Dendritic cell treated with granulocyte-macrophage colony-stimulating factor and Interleukin-4, amounts not matched to agents 40 ng/mL and 50 ng/mL, for 4 days (primary cell): ENCODE data around the gene LRRC73.
A peak's percentile ranks its signal among the peaks of the same experiment; 100 is the strongest.
"Not testable (repeated sequence)": the region's sequence is repeated elsewhere in the genome, so short reads cannot be mapped to it uniquely, and the experiment has no call there.

ENCODE experiments used
- H3K27ac Mint-ChIP-seq: one replicate; pipeline ENCODE4 v1.8.0; 2022; ENCODE audit warnings: mild to moderate bottlenecking, mixed read lengths
- H3K27me3 Mint-ChIP-seq: one replicate; pipeline ENCODE4 v1.8.0; 2022; ENCODE audit warnings: mild to moderate bottlenecking, mixed read lengths
- H3K36me3 Mint-ChIP-seq: one replicate; pipeline ENCODE4 v1.8.0; 2022; ENCODE audit warnings: low read depth, mixed read lengths
- H3K4me1 Mint-ChIP-seq: one replicate; pipeline ENCODE4 v1.8.0; 2022; ENCODE audit warnings: low read depth, mixed read lengths
- H3K4me3 Mint-ChIP-seq: one replicate; pipeline ENCODE4 v1.8.0; 2022; ENCODE audit warnings: mild to moderate bottlenecking, moderate library complexity, mixed read lengths
- H3K9me3 Mint-ChIP-seq: one replicate; pipeline ENCODE4 v1.8.0; 2022; ENCODE audit warnings: mixed read lengths
- intact Hi-C: fragments of 100-400 bp; cut with micrococcal nuclease; formaldehyde crosslinking; loops from one replicate; pipeline ENCODE4 v1.15.0; 2022

The LRRC73 gene, protein sequence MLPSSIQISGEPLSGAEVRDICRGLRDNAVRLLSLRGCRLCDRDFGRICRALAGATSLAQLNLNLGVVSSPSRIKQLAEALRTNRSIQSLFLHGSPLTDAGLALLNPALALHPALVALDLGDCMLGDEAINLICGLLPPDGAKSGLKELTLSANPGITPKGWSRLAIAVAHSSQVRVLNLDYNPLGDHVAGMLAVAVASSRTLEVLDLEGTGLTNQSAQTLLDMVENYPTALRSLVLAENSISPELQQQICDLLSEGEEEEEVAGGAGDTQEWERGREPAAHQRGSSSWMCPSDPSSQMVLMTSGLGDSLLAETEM

DNA sequence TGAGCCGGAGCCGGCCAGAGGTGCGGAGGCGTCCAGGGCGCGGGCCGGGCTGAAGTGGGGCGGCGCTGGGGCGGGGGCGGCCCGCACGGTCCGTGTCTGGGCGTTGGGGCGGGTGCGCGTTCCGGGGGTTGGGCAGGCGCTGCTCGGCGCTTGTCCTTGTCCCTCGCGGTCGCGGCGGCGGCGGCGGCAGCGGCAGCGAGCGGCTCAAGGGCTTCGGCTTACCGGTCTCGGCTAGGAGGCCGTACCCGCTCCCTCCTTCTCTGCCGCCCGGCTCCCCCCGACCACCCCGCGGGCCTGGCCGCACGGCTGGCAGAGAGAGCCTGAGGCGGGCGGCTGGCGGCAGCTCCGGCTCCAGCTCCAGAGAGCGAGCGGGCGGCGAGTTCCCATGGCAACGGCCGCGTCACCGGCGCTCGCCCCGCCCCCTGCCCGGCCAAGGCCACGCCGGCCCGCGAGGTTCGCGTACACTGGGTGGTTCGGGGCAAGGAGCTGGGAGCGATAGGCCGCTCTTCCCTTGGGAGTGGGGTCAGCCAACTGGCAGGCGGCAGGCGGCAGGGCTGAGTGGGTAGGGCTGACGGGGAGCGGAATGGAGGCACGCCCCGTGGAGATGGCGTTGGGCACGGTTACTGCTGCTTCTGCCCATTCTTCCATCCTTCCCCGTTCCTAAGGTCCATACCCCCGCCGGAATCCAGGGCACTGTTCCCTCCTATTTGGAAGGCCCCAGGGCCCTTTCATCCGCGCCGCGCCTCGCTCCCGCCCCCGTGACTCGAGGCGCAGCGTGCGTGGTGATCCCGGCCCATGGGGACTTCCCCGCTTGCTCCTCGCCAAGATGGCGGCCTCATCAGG lies at the start of gene LRRC73:
LRRC73 (minus strand) TSS at position 363 of the 843 bp plus-strand sequence. CDS start 561 bp downstream, outside the sequence.
- Mint-ChIP-seq H3K27ac (no peak within 1 kb of the TSS), H3K4me1 (peaks cover 68% of the 10 kb centered on the region), H3K4me3 (peak within 1 kb of the TSS; percentile 64), H3K9me3 (no peaks in the 10 kb centered on the region), H3K36me3 (peaks cover 15% of the 10 kb centered on the region), H3K27me3 (peaks cover 29% of the 10 kb centered on the region)
- intact Hi-C loops = loop anchor here (5.0 kb wide), 1 partner anchor 143 kb away; the partner anchor contains the start of gene ZNF318

DNA sequence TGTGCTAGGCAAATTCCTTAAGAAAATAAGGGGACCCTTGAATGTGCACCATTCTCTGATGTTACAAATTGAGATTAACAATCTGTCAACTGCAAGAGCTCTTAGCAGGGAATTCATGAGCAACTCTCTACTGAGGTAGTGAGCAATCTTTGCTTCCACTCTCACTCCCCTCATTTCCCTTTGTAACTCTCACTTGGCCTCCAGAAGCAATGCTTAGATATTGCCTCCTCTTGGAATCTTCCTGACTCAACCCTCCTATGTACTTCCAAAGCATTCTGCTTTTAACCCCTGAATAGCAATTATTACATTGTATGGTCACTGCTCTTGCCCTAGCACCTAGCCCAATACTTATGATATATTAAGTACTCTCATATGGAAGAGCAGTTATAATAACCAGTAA lies 49.2 kb upstream of the LRRC73 start:
- H3K36me3 Mint-ChIP-seq = peaks cover 98% of the 10 kb centered on the region
- no peak overlapping the region for H3K4me3 Mint-ChIP-seq
- intact Hi-C loops = no loop called here
- no peaks in the 10 kb centered on the region for H3K9me3 Mint-ChIP-seq
- H3K4me1 Mint-ChIP-seq = no peaks in the 10 kb centered on the region
- no peak overlapping the region for H3K27ac Mint-ChIP-seq
- H3K27me3 Mint-ChIP-seq = no peaks in the 10 kb centered on the region

DNA sequence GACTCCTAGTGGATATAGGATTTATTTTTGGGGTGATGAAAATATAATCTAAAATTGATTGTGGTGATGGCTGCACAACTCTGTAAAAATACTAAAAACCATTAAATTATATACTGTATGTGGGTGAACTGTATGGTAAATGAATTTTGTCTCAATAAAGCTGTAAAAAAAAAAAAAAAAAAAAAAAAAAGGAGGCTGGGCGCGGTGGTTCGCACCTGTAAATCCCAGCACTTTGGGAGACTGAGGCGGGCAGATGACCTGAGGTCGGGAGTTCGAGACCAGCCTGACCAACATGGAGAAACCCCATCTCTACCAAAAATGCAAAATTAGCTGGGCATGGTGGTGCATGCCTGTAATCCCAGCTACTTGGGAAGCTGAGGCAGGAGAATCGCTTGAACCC lies 47.5 kb upstream of the LRRC73 start:
- H3K9me3 Mint-ChIP-seq, H3K27me3 Mint-ChIP-seq, H3K27ac Mint-ChIP-seq, H3K4me1 Mint-ChIP-seq, intact Hi-C loops, H3K4me3 Mint-ChIP-seq: not testable (repeated sequence)
- H3K36me3 Mint-ChIP-seq = peaks cover 99% of the 10 kb centered on the region

DNA sequence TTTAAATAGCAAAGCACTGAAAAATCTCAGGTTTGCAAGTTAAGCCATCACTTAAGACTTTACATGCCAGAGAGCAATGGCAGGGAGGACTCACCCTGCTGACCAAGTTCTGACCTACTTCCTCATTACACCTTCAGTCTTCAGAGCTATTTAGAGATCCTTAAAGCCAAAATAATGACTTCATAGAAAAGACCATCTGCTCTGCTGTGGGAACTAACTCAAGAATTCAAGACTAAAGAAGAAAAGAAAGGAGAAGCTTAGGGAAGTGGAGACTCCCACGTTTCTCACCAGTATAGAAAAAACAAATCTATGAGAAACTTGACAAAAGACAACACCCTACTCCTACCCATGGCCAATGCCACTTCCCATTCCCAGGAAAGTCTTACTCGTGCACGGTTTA lies 37.1 kb upstream of the LRRC73 start:
- H3K4me1 Mint-ChIP-seq = peaks cover 5% of the 10 kb centered on the region
- no peaks in the 10 kb centered on the region for H3K27me3 Mint-ChIP-seq
- no peak overlapping the region for H3K4me3 Mint-ChIP-seq
- no peaks in the 10 kb centered on the region for H3K9me3 Mint-ChIP-seq
- peaks cover 98% of the 10 kb centered on the region for H3K36me3 Mint-ChIP-seq
- intact Hi-C loops = no loop called here
- no peak overlapping the region for H3K27ac Mint-ChIP-seq

DNA sequence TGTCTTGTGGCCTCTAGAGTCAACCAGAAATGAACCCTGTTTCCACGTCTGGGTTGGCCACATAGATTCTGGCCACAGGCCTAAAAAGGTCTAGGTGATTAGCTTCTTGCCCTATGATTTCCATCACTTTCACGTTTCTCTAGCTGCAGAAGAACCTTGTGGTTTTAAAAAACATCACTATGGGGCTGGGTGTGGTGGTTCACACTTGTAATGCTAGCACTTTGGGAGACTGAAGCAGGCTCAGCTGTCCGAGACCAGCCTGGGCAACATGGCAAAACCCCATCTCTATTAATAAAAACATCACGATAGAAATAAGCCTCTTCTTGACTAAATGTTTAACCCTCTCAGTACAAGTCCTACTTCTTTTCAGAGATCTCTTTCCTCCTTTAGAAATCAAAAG lies 34.3 kb upstream of the LRRC73 start:
- Mint-ChIP-seq H3K27ac (no peak overlapping the region), H3K36me3 (peaks cover 86% of the 10 kb centered on the region), H3K27me3 (no peaks in the 10 kb centered on the region), H3K9me3 (no peaks in the 10 kb centered on the region), H3K4me1 (peaks cover 5% of the 10 kb centered on the region), H3K4me3 (no peak overlapping the region)
- intact Hi-C loops = no loop called here

DNA sequence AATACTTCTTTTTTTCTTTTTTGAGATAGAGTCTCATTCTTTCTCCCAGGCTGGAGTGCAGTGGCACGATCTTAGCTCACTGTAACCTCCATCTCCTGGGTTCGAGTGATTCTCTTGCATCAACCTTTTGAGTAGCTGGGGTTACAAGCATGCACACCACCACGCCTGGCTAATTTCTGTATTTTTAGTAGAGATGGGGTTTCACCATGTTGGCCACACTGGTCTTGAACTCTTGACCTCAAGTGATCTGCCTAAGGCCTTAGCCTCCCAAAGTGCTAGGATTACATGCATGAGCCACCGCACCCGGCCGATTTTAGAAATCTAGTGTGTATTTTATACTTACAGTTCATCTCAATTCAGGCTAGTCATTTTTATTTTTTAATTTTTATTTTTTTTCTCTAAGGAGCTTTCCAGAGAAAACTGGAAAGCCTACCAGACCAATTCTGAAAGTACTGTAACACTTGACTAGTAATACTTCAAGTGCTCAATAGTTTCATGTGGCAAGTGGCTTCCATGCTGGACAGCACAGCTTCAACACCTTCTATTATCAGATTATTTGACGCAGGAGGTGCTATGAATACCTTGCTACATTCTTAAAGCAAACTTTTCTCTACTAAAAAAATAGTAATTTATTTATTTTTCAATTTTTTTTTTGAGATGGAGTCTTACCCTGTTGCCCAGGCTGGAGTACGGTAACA lies 31.8 kb upstream of the LRRC73 start:
- Mint-ChIP-seq H3K36me3 (peaks cover 81% of the 10 kb centered on the region), H3K27me3 (no peaks in the 10 kb centered on the region), H3K27ac (no peak overlapping the region), H3K4me1 (no peaks in the 10 kb centered on the region), H3K9me3 (no peaks in the 10 kb centered on the region), H3K4me3 (no peak overlapping the region)
- intact Hi-C loops = no loop called here

DNA sequence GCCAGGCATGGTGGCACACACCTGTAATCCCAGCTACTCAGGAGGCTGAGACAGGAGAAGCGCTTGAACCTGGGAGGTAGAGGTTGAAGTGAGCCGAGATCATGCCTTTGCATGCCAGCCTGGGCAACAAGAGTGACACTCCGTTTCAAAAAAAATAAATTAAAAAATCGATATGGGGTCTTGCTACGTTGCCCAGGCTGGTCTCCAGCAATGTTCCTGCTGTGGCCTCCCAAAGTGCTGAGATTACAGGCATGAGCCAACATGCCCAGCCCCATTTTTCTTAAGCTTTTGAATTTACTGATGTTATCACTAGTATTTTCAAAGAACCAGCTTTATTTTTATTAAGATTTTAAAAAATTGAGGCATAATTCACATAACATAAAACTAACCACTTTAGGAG lies 30.4 kb upstream of the LRRC73 start:
- no peak overlapping the region for H3K27ac Mint-ChIP-seq
- H3K27me3 Mint-ChIP-seq = no peaks in the 10 kb centered on the region
- H3K36me3 Mint-ChIP-seq = peaks cover 81% of the 10 kb centered on the region
- H3K9me3 Mint-ChIP-seq = no peaks in the 10 kb centered on the region
- no peaks in the 10 kb centered on the region for H3K4me1 Mint-ChIP-seq
- no peak overlapping the region for H3K4me3 Mint-ChIP-seq
- intact Hi-C loops = no loop called here

DNA sequence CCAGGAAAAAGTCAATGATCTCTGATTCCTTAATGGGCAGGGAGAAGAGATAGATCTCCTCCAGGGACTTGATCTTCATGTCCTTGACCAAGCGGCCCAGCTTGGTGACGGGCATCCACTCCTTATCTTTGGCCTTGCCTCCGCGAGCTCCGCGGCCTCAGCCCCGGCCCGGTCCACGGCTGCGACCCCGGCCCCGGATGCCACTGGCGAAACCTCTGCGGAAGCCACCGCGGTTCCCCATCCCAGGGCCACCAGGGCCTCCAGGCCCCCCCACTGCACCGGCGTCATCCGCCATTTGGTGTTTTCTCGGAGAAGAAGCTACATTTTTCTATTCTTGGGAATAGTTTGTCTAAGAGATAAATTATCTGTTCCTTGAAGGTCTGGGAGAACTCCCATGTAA lies 29.3 kb upstream of the LRRC73 start:
- intact Hi-C loops, H3K9me3 Mint-ChIP-seq, H3K4me1 Mint-ChIP-seq, H3K4me3 Mint-ChIP-seq, H3K27me3 Mint-ChIP-seq, H3K27ac Mint-ChIP-seq: not testable (repeated sequence)
- peaks cover 81% of the 10 kb centered on the region for H3K36me3 Mint-ChIP-seq

DNA sequence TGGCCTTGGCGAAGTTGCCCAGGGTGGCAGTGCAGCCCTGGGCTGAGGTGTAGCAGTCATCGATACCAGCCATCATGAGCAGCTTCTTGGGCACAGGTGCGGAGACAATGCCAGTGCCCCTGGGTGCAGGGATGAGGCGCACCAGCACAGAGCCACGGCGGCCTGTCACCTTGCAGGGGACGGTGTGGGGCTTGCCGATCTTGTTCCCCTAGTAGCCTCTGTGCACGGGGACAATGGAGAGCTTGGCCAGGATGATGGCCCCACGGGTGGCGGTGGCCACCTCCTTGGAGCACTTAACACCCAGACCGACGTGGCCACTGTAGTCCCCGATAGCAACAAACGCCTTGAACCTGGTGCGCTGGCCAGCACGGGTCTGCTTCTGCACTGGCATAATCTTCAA lies 28.8 kb upstream of the LRRC73 start:
- H3K27ac Mint-ChIP-seq, H3K9me3 Mint-ChIP-seq, H3K27me3 Mint-ChIP-seq, H3K4me3 Mint-ChIP-seq, intact Hi-C loops, H3K4me1 Mint-ChIP-seq: not testable (repeated sequence)
- peaks cover 80% of the 10 kb centered on the region for H3K36me3 Mint-ChIP-seq

DNA sequence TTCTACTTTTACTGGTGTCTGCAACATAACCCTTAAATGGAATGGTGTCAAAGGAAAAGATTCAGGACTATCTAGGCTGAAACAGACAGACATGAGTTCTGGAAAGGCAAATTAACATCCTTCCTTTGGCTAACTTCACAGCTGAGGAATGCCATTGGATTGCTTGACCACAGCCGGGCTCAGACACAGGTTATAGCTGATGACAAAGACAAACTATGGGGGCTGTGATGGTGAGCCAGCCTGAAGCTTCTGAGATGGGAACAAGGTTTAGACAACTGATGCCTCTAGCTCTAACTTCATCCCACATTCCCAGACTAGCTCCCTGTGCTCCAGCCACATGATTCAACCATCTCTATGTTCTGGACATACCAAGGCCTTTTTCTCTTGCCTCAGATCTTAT lies 22.1 kb upstream of the LRRC73 start:
- Mint-ChIP-seq H3K36me3 (peaks cover 50% of the 10 kb centered on the region), H3K9me3 (no peaks in the 10 kb centered on the region), H3K27ac (no peak overlapping the region)

DNA sequence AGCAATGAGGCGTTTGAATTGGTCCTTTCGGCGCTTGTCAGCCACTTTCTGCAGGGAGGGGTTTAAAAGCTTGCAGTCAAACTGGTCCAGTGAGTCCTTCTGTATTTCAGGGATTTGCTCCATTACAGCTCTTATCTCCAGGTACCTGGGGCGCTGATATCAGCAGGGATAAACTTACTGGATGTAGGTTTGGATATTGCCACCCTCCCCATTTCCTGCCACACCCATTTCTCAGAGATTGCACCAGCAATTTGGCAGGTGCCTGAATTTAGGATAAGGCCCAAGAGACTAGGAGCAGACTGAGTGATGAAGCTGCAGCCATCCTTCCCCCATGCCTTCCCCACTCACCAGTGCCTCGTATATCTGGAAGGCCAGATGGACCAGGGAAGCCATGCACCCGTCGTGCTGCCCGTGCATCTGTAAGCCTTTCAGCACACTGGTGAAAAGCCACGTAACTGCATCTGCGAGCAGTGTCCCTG lies 14.4 kb upstream of the LRRC73 start:
- Mint-ChIP-seq H3K36me3 (no peaks in the 10 kb centered on the region), H3K4me1 (peaks cover 5% of the 10 kb centered on the region), H3K4me3 (no peak overlapping the region), H3K27me3 (no peaks in the 10 kb centered on the region), H3K9me3 (no peaks in the 10 kb centered on the region), H3K27ac (peak overlapping the region; percentile 39)
- intact Hi-C loops = no loop called here

More for the DNA sequence above, 22.1 kb upstream of the LRRC73 start:
- Mint-ChIP-seq H3K27me3 (no peaks in the 10 kb centered on the region), H3K4me3 (no peak overlapping the region), H3K4me1 (peaks cover 2% of the 10 kb centered on the region)
- intact Hi-C loops = no loop called here

DNA sequence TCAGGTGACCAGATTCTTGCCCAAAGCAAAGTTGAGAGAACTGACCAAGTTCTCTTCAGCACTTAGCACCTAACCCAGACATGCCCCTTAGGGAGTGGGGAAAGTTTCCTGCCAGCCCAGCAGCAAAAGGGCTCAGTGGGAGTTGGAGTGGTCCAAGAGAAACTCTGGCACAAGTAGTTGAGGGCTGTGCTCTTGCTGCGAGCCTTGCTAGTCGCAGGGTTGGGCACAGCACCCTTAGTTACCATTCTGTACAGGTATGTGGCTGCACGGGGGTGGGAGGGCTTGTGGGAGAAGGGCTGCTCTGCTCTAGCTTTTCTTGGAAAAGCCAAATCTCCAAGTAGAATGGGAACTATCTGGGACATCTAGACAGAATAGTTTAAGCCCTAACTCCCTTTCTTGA lies 13.1 kb upstream of the LRRC73 start:
- no peak overlapping the region for H3K4me3 Mint-ChIP-seq
- H3K4me1 Mint-ChIP-seq = peaks cover 5% of the 10 kb centered on the region
- no peaks in the 10 kb centered on the region for H3K9me3 Mint-ChIP-seq
- intact Hi-C loops = no loop called here
- H3K27ac Mint-ChIP-seq = no peak overlapping the region
- no peaks in the 10 kb centered on the region for H3K27me3 Mint-ChIP-seq
- H3K36me3 Mint-ChIP-seq = no peaks in the 10 kb centered on the region

DNA sequence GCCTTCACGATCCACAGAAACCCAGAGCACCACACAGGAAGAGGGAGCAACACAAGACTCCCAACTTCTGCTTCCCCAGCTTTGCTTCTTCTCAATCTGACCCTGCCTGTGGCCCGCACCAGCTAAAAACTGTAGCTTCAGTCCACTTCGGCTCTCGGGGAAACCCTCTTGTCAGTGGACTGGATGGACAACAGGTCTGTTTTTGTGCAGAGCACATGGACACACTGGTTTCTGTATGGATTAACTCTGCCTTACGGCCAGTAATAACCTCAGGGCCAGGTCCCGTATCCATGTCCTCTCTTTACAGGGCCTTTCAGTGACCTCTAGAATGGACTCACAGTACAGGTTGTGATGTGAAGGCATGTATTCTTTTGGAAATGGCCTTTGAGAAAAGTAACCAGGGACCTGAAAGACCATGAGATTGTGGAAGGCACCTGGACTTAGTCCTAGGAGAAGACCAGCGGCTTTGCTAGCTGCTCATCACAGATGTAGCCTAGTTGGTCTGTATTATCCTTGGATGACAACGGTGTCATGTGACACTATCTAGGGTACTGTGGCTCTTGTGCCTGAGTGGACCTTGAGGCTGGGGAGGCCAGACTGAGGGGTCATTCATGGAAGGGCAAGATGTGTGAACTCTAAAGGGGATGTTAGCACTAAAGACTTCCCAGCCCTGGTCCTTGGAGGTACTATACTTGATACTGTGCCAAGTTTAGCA lies 12.6 kb upstream of the LRRC73 start:
- H3K4me3 Mint-ChIP-seq = no peak overlapping the region
- H3K9me3 Mint-ChIP-seq = no peaks in the 10 kb centered on the region
- peak overlapping the region; percentile 35 for H3K27ac Mint-ChIP-seq
- intact Hi-C loops = no loop called here
- no peaks in the 10 kb centered on the region for H3K36me3 Mint-ChIP-seq
- H3K4me1 Mint-ChIP-seq = peaks cover 5% of the 10 kb centered on the region
- H3K27me3 Mint-ChIP-seq = no peaks in the 10 kb centered on the region
